ENCODE measurements around the gene RCSD1. TPM values are rescaled to one million over a fixed set of nuclear protein-coding genes. Genes with fewer than 3 reads are reported as not detected.

RCSD1 gene
- total RNA-seq, 1 donor from 2014 or later, result 2.3 TPM

- no peak for TF ChIP-seq CTCF (conservative IDR thresholded peaks at IDR 0.05)
- no peaks in the 10 kb centered on the region for H3K9me3 Mint-ChIP-seq
These were observed 40.5 kb downstream of the RCSD1 start for GRCh38 chr1:167670563-167670962.

GRCh38 chr1:167671727-167672511, 41.9 kb downstream of the RCSD1 start:
- Mint-ChIP-seq H3K4me1 (peaks cover 28% of the 10 kb centered on the region), H3K27me3 (ENCODE audit: low read depth) (no peaks in the 10 kb centered on the region), H3K4me3 (no peak overlapping the region), H3K36me3 (ENCODE audit: low read depth) (no peaks in the 10 kb centered on the region), H3K9me3 (no peaks in the 10 kb centered on the region), H3K27ac (ENCODE audit: unreplicated experiment) (no peak overlapping the region)
- no peak for DNase-seq (ENCODE audit: low read depth, low spot score)
- no peak for TF ChIP-seq CTCF (conservative IDR thresholded peaks at IDR 0.05)

More at GRCh38 chr1:167670563-167670962, 40.5 kb downstream of the RCSD1 start:
- peaks cover 37% of the 10 kb centered on the region for H3K4me1 Mint-ChIP-seq
- no peak overlapping the region for H3K27ac Mint-ChIP-seq (ENCODE audit: unreplicated experiment)
- no peak overlapping the region for H3K4me3 Mint-ChIP-seq
- DNase-seq (ENCODE audit: low read depth, low spot score), result no peak
- no peaks in the 10 kb centered on the region for H3K36me3 Mint-ChIP-seq (ENCODE audit: low read depth)
- H3K27me3 Mint-ChIP-seq (ENCODE audit: low read depth), result no peaks in the 10 kb centered on the region

- Mint-ChIP-seq H3K36me3 (ENCODE audit: low read depth) (no peaks in the 10 kb centered on the region), H3K4me1 (peaks cover 22% of the 10 kb centered on the region), H3K4me3 (no peak overlapping the region), H3K27me3 (ENCODE audit: low read depth) (no peaks in the 10 kb centered on the region), H3K9me3 (no peaks in the 10 kb centered on the region), H3K27ac (ENCODE audit: unreplicated experiment) (no peak overlapping the region)
- no peak for TF ChIP-seq CTCF (conservative IDR thresholded peaks at IDR 0.05)
- DNase-seq (ENCODE audit: low read depth, low spot score), result no peak
These were observed 42.8 kb downstream of the RCSD1 start for GRCh38 chr1:167672831-167673230.

- DNase-seq (ENCODE audit: low read depth, low spot score), result no peak
- peaks cover 22% of the 10 kb centered on the region for H3K4me1 Mint-ChIP-seq
- H3K36me3 Mint-ChIP-seq (ENCODE audit: low read depth), result no peaks in the 10 kb centered on the region
- H3K27me3 Mint-ChIP-seq (ENCODE audit: low read depth), result no peaks in the 10 kb centered on the region
- TF ChIP-seq CTCF (conservative IDR thresholded peaks at IDR 0.05), result no peak
- no peak overlapping the region for H3K4me3 Mint-ChIP-seq
- H3K9me3 Mint-ChIP-seq, result no peaks in the 10 kb centered on the region
- no peak overlapping the region for H3K27ac Mint-ChIP-seq (ENCODE audit: unreplicated experiment)
These were observed 43.2 kb downstream of the RCSD1 start for GRCh38 chr1:167673265-167673664.

- Mint-ChIP-seq H3K36me3 (ENCODE audit: low read depth) (no peaks in the 10 kb centered on the region), H3K27me3 (ENCODE audit: low read depth) (no peaks in the 10 kb centered on the region), H3K4me3 (no peak overlapping the region), H3K9me3 (no peaks in the 10 kb centered on the region), H3K4me1 (peaks cover 17% of the 10 kb centered on the region), H3K27ac (ENCODE audit: unreplicated experiment) (no peak overlapping the region)
- DNase-seq (ENCODE audit: low read depth, low spot score), result no peak
- TF ChIP-seq CTCF (conservative IDR thresholded peaks at IDR 0.05), result no peak
These were observed 44.1 kb downstream of the RCSD1 start for GRCh38 chr1:167674156-167674555.

Measured in neural crest cell (in vitro differentiated cells).